T-helper 2 cell treated with Interferon-gamma antibody and Interleukin-4, amounts not matched to agents 100 ng/mL and 5 ng/mL, for 36 hours (primary cell): ENCODE results near the gene ERBB2. TPM values are rescaled to one million over a fixed set of nuclear protein-coding genes. Genes with fewer than 3 reads are reported as not detected.
"Not testable (repeated sequence)": the region's sequence is repeated elsewhere in the genome, so short reads cannot be mapped to it uniquely, and the experiment has no call there.

Source experiments
- intact Hi-C: fragments of 100-400 bp; cut with micrococcal nuclease; formaldehyde crosslinking; loops from one replicate; pipeline ENCODE4 v1.15.1; 2023
- total RNA-seq: library from RNA; stranded (reverse); gene quantifications from 2 replicates; pipeline ENCODE4 v1.2.3, GENCODE V29; 2022

The ERBB2 gene
- total RNA-seq, 1 donor from 2014 or later = 4.4 TPM

- intact Hi-C loops = loop anchor here (5.0 to 10.0 kb wide), 2 partner anchors 36 to 168 kb away; partner anchors contain the start of genes LRRC3C and ORMDL3
Measured at GRCh38 chr17:39756380-39757079, 56.7 kb downstream of the ERBB2 start.

- intact Hi-C loops = loop anchor here (5.0 to 10.0 kb wide), 2 partner anchors 35 to 168 kb away; partner anchors contain the start of genes LRRC3C and ORMDL3
Measured at GRCh38 chr17:39757176-39757662, 57.4 kb downstream of the ERBB2 start.

- intact Hi-C loops = loop anchor here (5.0 to 10.0 kb wide), 2 partner anchors 34 to 167 kb away; partner anchors contain the start of genes LRRC3C and ORMDL3
Measured at GRCh38 chr17:39757931-39758873, 58.3 kb downstream of the ERBB2 start.

GRCh38 chr17:39759204-39759603 lies 59.3 kb downstream of the ERBB2 start:
- intact Hi-C loops = loop anchor here (5.0 to 10.0 kb wide), 2 partner anchors 33 to 166 kb away; partner anchors contain the start of genes LRRC3C and ORMDL3

- intact Hi-C loops = no loop called here
Measured at GRCh38 chr17:39761861-39762496, 62.1 kb downstream of the ERBB2 start.

- intact Hi-C loops = no loop called here
Measured at GRCh38 chr17:39763051-39763820, 63.4 kb downstream of the ERBB2 start.

GRCh38 chr17:39764171-39764570 lies 64.3 kb downstream of the ERBB2 start:
- intact Hi-C loops = not testable (repeated sequence)

GRCh38 chr17:39765175-39765574 lies 65.3 kb downstream of the ERBB2 start:
- intact Hi-C loops = no loop called here

GRCh38 chr17:39765766-39766165 lies 65.9 kb downstream of the ERBB2 start:
- intact Hi-C loops = no loop called here

GRCh38 chr17:39767147-39767546 lies 67.3 kb downstream of the ERBB2 start:
- intact Hi-C loops = no loop called here

GRCh38 chr17:39769974-39770587 lies 70.2 kb downstream of the ERBB2 start:
- intact Hi-C loops = loop anchor here (1.0 to 5.0 kb wide), 4 partner anchors 16 to 92 kb away; partner anchors contain the start of gene IKZF3

GRCh38 chr17:39772415-39772814 lies 72.6 kb downstream of the ERBB2 start:
- intact Hi-C loops = loop anchor here (5.0 kb wide), 1 partner anchor 90 kb away; the partner anchor contains the start of gene IKZF3

GRCh38 chr17:39772987-39773934 lies 73.4 kb downstream of the ERBB2 start:
- intact Hi-C loops = loop anchor here (5.0 kb wide), 1 partner anchor 89 kb away; the partner anchor contains the start of gene IKZF3

GRCh38 chr17:39774047-39774446 lies 74.2 kb downstream of the ERBB2 start:
- intact Hi-C loops = loop anchor here (5.0 kb wide), 1 partner anchor 88 kb away; the partner anchor contains the start of gene IKZF3

- intact Hi-C loops = no loop called here
Measured at GRCh38 chr17:39775031-39775430, 75.2 kb downstream of the ERBB2 start.

- intact Hi-C loops = no loop called here
Measured at GRCh38 chr17:39776252-39776651, 76.4 kb downstream of the ERBB2 start.

GRCh38 chr17:39777534-39778365 lies 77.9 kb downstream of the ERBB2 start:
- intact Hi-C loops = no loop called here
